ENCODE measurements around the gene TSPO. TPM values are rescaled to one million over a fixed set of nuclear protein-coding genes. Genes with fewer than 3 reads are reported as not detected.
"Not testable (repeated sequence)": the region's sequence is repeated elsewhere in the genome, so short reads cannot be mapped to it uniquely, and the experiment has no call there.

TSPO gene
- total RNA-seq, 1 donor from 2014 or later = 342 TPM

- no peak for DNase-seq (ENCODE audit: low read depth, low spot score)
These were observed 21.6 kb upstream of the TSPO start for GRCh38 chr22:43129426-43130425.

- DNase-seq (ENCODE audit: low read depth, low spot score) = no peak
These were observed 19.4 kb upstream of the TSPO start for GRCh38 chr22:43131773-43132501.

- no peak for DNase-seq (ENCODE audit: low read depth, low spot score)
These were observed 18.0 kb upstream of the TSPO start for GRCh38 chr22:43133401-43133800.

- DNase-seq (ENCODE audit: low read depth, low spot score) = no peak
These were observed 16.8 kb upstream of the TSPO start for GRCh38 chr22:43134553-43134952.

GRCh38 chr22:43135565-43135964 is 15.8 kb upstream of the TSPO start:
- no peak for DNase-seq (ENCODE audit: low read depth, low spot score)

GRCh38 chr22:43136255-43136654 is 15.1 kb upstream of the TSPO start:
- no peak for DNase-seq (ENCODE audit: low read depth, low spot score)

- DNase-seq (ENCODE audit: low read depth, low spot score) = no peak
These were observed 14.6 kb upstream of the TSPO start for GRCh38 chr22:43136801-43137200.

GRCh38 chr22:43142880-43143562 is 8.3 kb upstream of the TSPO start, which contains the start of gene MCAT:
TSS of gene MCAT (minus strand) at chr22:43143398. CDS start at chr22:43143348, 50 bp downstream.
- no peak for DNase-seq (ENCODE audit: low read depth, low spot score)

- no peak for DNase-seq (ENCODE audit: low read depth, low spot score)
These were observed 6.4 kb upstream of the TSPO start for GRCh38 chr22:43144949-43145348.

- not testable (repeated sequence) for DNase-seq (ENCODE audit: low read depth, low spot score)
These were observed 6.0 kb upstream of the TSPO start for GRCh38 chr22:43145371-43145770.

GRCh38 chr22:43146332-43146731 is 5.0 kb upstream of the TSPO start:
- DNase-seq (ENCODE audit: low read depth, low spot score) = not testable (repeated sequence)

- no peak for DNase-seq (ENCODE audit: low read depth, low spot score)
These were observed 3.5 kb upstream of the TSPO start for GRCh38 chr22:43147821-43148220.

- DNase-seq (ENCODE audit: low read depth, low spot score) = no peak
These were observed 2.8 kb upstream of the TSPO start for GRCh38 chr22:43148581-43148980.

- DNase-seq (ENCODE audit: low read depth, low spot score) = no peak
These were observed 590 bp upstream of the TSPO start for GRCh38 chr22:43150731-43151206.

GRCh38 chr22:43152003-43152356 is 621 bp downstream of the TSPO start:
- no peak for DNase-seq (ENCODE audit: low read depth, low spot score)

GRCh38 chr22:43152357-43153071 is 1.2 kb downstream of the TSPO start:
- DNase-seq (ENCODE audit: low read depth, low spot score) = no peak

GRCh38 chr22:43153899-43154298 is 2.5 kb downstream of the TSPO start:
- no peak for DNase-seq (ENCODE audit: low read depth, low spot score)

- no peak for DNase-seq (ENCODE audit: low read depth, low spot score)
These were observed 3.7 kb downstream of the TSPO start for GRCh38 chr22:43154887-43155536.

GRCh38 chr22:43155789-43156188 is 4.4 kb downstream of the TSPO start:
- no peak for DNase-seq (ENCODE audit: low read depth, low spot score)

- no peak for DNase-seq (ENCODE audit: low read depth, low spot score)
These were observed 5.1 kb downstream of the TSPO start for GRCh38 chr22:43156413-43156812.

Measured in pulmonary artery endothelial cell (primary cell).